CD14-positive monocyte (primary cell): Measurements from ENCODE around the gene PRTN3. TPM values are rescaled to one million over a fixed set of nuclear protein-coding genes. Genes with fewer than 3 reads are reported as not detected.
A peak's percentile ranks its signal among the peaks of the same experiment; 100 is the strongest.

Source experiments
- DNase-seq, 3 donors: peaks; one replicate each; pipeline ENCODE4 v3.0.0-alpha.2; 2011 to 2022
- H2AFZ ChIP-seq: 2 replicates; pipeline ENCODE4 v1.6.0; 2012; ENCODE audit warnings: mild to moderate bottlenecking, low read depth, low read length, inconsistent platforms; ENCODE audit not compliant: insufficient read depth, poor library complexity, severe bottlenecking
- H3K27ac ChIP-seq, 2 donors: 1 replicate in 1 of 2; 2 replicates in 1 of 2; pipeline ENCODE4 v1.5.1; 2012 to 2013; ENCODE audit warnings: low read length in 2 of 2, control low read depth in 1 of 2, inconsistent platforms in 1 of 2, low read depth in 1 of 2, mild to moderate bottlenecking in 1 of 2
- H3K27me3 ChIP-seq, 2 donors: one replicate each; pipeline versions ENCODE4 v1.6.0 to v1.6.1; 2011 to 2013; ENCODE audit warnings: low read length in 2 of 2; ENCODE audit not compliant: control insufficient read depth in 2 of 2, insufficient read depth in 2 of 2
- H3K36me3 ChIP-seq, 2 donors: replicated peaks in 1 of 2; 1 replicate in 1 of 2; 2 replicates in 1 of 2; pipeline versions ENCODE4 v1.5.1 to v1.6.1; 2012 to 2013; ENCODE audit warnings: low read length in 2 of 2, control low read depth in 1 of 2, inconsistent platforms in 1 of 2, mild to moderate bottlenecking in 1 of 2; ENCODE audit not compliant: insufficient read depth in 2 of 2, control insufficient read depth in 1 of 2
- H3K4me1 ChIP-seq, 2 donors: 1 replicate in 1 of 2; 2 replicates in 1 of 2; pipeline versions ENCODE4 v1.5.1 to v1.6.1; 2012 to 2013; ENCODE audit warnings: low read length in 2 of 2, control low read depth in 1 of 2, inconsistent platforms in 1 of 2, mild to moderate bottlenecking in 1 of 2, moderate library complexity in 1 of 2; ENCODE audit not compliant: insufficient read depth in 2 of 2, control insufficient read depth in 1 of 2
- H3K4me2 ChIP-seq: replicated peaks from 2 replicates; pipeline ENCODE3; 2012; ENCODE audit warnings: low read length, moderate library complexity, mild to moderate bottlenecking; ENCODE audit not compliant: poor library complexity, severe bottlenecking; ENCODE audit errors: extremely low read depth
- H3K4me3 ChIP-seq, 3 experiments: fragments of 200-600 bp in 1 of 3; sonication (generic) in 1 of 3; replicated peaks in 1 of 3; 1 replicate in 2 of 3; 2 replicates in 1 of 3; pipeline ENCODE4 v1.5.1; 2011 to 2013; ENCODE audit warnings: low read length in 3 of 3, mild to moderate bottlenecking in 3 of 3, control low read depth in 2 of 3, low read depth in 2 of 3, inconsistent platforms in 1 of 3, moderate library complexity in 1 of 3
- H3K79me2 ChIP-seq: 2 replicates; pipeline ENCODE4 v1.6.0; 2012; ENCODE audit warnings: mild to moderate bottlenecking, control low read depth, inconsistent platforms, low read length, moderate library complexity; ENCODE audit not compliant: insufficient read depth
- H3K9ac ChIP-seq: 2 replicates; pipeline ENCODE4 v1.6.0; 2017; ENCODE audit warnings: low read length, mild to moderate bottlenecking; ENCODE audit not compliant: insufficient read depth, poor library complexity, severe bottlenecking
- H3K9me3 ChIP-seq, 2 donors: replicated peaks in 1 of 2; 1 replicate in 1 of 2; 2 replicates in 1 of 2; pipeline versions ENCODE4 v1.5.1 to v1.6.1; 2012 to 2013; ENCODE audit warnings: low read length in 2 of 2, control low read depth in 1 of 2; ENCODE audit not compliant: control insufficient read depth in 1 of 2, insufficient read depth in 1 of 2
- H4K20me1 ChIP-seq: 2 replicates; pipeline ENCODE4 v1.6.0; 2012; ENCODE audit warnings: mild to moderate bottlenecking, low read length, control low read depth, moderate library complexity; ENCODE audit not compliant: insufficient read depth
- H3K27ac Mint-ChIP-seq, 7 donors: one replicate each; pipeline ENCODE4 v1.8.0; 2020; ENCODE audit warnings: mild to moderate bottlenecking in 7 of 7, mixed read lengths in 7 of 7, moderate library complexity in 6 of 7, inconsistent platforms in 2 of 7
- H3K27me3 Mint-ChIP-seq, 3 donors: one replicate each; pipeline ENCODE4 v1.8.0; 2021 to 2022; ENCODE audit warnings: low read depth in 3 of 3, mild to moderate bottlenecking in 3 of 3, mixed read lengths in 3 of 3, moderate library complexity in 3 of 3, inconsistent platforms in 1 of 3
- H3K36me3 Mint-ChIP-seq, 2 donors: one replicate each; pipeline ENCODE4 v1.8.0; 2020; ENCODE audit warnings: mixed read lengths in 2 of 2, inconsistent platforms in 1 of 2, mild to moderate bottlenecking in 1 of 2
- H3K4me1 Mint-ChIP-seq: one replicate; pipeline ENCODE4 v1.8.0; 2020; ENCODE audit warnings: mild to moderate bottlenecking, mixed read lengths
- H3K4me3 Mint-ChIP-seq, 2 donors: one replicate each; pipeline ENCODE4 v1.8.0; 2020; ENCODE audit warnings: mild to moderate bottlenecking in 2 of 2, mixed read lengths in 2 of 2, moderate library complexity in 1 of 2
- H3K9me3 Mint-ChIP-seq, 7 donors: one replicate each; pipeline ENCODE4 v1.8.0; 2020 to 2022; ENCODE audit warnings: mixed read lengths in 7 of 7, mild to moderate bottlenecking in 6 of 7, moderate library complexity in 6 of 7, inconsistent platforms in 2 of 7
- WGBS: methylation state at CpG from one replicate; pipeline ENCODE4 v1.1.5; 2013; ENCODE audit warnings: missing lambda C conversion rate; ENCODE audit not compliant: insufficient coverage; 5-methylcytosine and 5-hydroxymethylcytosine counted together
- intact Hi-C, 2 donors: fragments of 100-400 bp; cut with micrococcal nuclease; formaldehyde crosslinking; loops; one replicate each; pipeline versions ENCODE4 v1.15.0 to v1.15.1; 2023
- polyA plus RNA-seq, 3 donors: library from polyadenylated mRNA; depleted of rRNA in 1 of 3; unstranded in 2 of 3; stranded (reverse) in 1 of 3; fragments of 300-500 nt in 2 of 3; fragments of >200 nt in 1 of 3; fragmentation: Illumina TruSeq in 2 of 3; gene quantifications; 1 replicate in 2 of 3; 2 replicates in 1 of 3; pipeline ENCODE4 v1.2.3, GENCODE V29; 2012 to 2021
- TF ChIP-seq, protein P1 (sequence below): fragments of 200-600 bp; IDR thresholded peaks from one replicate; pipeline ENCODE4 v1.8.0; 2022; ENCODE audit warnings: antibody characterized with exemption, mild to moderate bottlenecking

PRTN3 gene
- polyA plus RNA-seq, 3 donors, result 0.11 TPM; not detected in 2

DNA sequence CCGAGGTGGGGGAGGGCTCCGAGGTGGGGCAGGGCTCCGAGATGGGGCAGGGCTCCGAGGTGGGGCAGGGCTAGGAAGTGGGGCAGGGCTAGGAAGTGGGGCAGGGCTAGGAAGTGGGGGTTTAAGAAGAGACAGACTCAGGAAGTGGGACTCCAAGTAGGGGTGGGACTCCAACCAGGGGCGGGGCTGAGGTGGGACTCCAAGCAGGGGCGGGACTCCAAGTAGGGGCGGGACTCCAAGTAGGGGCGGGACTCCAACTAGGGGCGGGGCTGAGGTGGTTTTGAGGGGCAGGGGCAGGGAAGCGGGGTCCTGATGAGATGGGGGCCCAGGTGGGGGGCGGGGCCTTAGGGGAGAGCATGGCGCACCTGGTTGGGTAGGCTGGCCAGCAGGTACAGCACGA lies 32.3 kb downstream of the PRTN3 start:
- Histone ChIP-seq H3K9me3 (no peaks in the 10 kb centered on the region), H2AFZ (no peak overlapping the region), H3K79me2 (no peaks in the 10 kb centered on the region), H3K27ac (no peak overlapping the region), H4K20me1 (peaks cover 26% of the 10 kb centered on the region), H3K9ac (no peak overlapping the region), H3K36me3 (peaks cover 12 to 29% of the 10 kb centered on the region in 2 donors), H3K4me2 (peak overlapping the region; percentile 63), H3K4me1 (peaks cover 8 to 10% of the 10 kb centered on the region in 2 donors), H3K4me3 (peak overlapping the region in 1 of 3 experiments; percentile 49), H3K27me3 (no peaks in the 10 kb centered on the region)
- H3K9me3 Mint-ChIP-seq, result no peaks in the 10 kb centered on the region
- peak overlapping the region; percentile 31 to 46 for H3K4me3 Mint-ChIP-seq
- WGBS, result 67% methylated on average over 7 of the region's 13 CpGs
- H3K36me3 Mint-ChIP-seq, result peaks cover 31 to 63% of the 10 kb centered on the region in 2 donors
- H3K4me1 Mint-ChIP-seq, result peaks cover 5% of the 10 kb centered on the region
- peak in 2 of 3 donors; percentile 41 to 47 for DNase-seq
- TF ChIP-seq, protein P1, sequence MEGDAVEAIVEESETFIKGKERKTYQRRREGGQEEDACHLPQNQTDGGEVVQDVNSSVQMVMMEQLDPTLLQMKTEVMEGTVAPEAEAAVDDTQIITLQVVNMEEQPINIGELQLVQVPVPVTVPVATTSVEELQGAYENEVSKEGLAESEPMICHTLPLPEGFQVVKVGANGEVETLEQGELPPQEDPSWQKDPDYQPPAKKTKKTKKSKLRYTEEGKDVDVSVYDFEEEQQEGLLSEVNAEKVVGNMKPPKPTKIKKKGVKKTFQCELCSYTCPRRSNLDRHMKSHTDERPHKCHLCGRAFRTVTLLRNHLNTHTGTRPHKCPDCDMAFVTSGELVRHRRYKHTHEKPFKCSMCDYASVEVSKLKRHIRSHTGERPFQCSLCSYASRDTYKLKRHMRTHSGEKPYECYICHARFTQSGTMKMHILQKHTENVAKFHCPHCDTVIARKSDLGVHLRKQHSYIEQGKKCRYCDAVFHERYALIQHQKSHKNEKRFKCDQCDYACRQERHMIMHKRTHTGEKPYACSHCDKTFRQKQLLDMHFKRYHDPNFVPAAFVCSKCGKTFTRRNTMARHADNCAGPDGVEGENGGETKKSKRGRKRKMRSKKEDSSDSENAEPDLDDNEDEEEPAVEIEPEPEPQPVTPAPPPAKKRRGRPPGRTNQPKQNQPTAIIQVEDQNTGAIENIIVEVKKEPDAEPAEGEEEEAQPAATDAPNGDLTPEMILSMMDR, result no peak
- intact Hi-C loops, result no loop called here
- peak overlapping the region in 3 of 7 donors; percentile 51 to 80 (median 80) for H3K27ac Mint-ChIP-seq
- H3K27me3 Mint-ChIP-seq, result peaks cover 0 to 3% (median 2%) of the 10 kb centered on the region in 3 donors

DNA sequence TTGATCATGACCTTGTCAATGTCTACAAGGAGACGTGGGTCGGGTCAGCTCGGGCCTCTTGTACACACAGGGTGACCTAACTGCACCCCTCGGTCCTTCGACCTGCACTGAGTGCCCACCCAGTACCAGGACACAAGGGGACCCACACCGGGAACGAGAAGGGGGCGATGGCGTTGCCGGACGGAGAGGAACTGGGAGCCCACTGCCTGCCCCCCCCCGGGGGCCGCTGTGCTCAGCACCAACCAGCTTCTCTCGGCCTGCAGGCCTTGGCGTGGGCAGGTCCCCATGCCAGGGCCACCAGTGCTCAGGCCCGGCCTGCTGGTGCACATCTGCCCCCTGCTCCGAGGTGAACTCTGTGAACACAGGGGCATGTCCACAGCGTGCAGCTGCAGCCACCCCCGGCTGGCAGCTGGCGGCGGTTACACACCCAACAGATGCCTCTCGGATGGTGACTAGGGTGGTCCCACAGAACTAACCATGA lies 32.8 kb downstream of the PRTN3 start:
- no peak overlapping the region for H3K27ac Mint-ChIP-seq
- H3K4me1 Mint-ChIP-seq, result peaks cover 5% of the 10 kb centered on the region
- Histone ChIP-seq H3K27me3 (no peaks in the 10 kb centered on the region), H3K9ac (no peak overlapping the region), H3K9me3 (no peaks in the 10 kb centered on the region), H3K27ac (no peak overlapping the region), H3K4me1 (peaks cover 8 to 10% of the 10 kb centered on the region in 2 donors), H4K20me1 (peaks cover 21% of the 10 kb centered on the region), H3K36me3 (peaks cover 8 to 29% of the 10 kb centered on the region in 2 donors), H2AFZ (no peak overlapping the region), H3K4me2 (no peak overlapping the region), H3K79me2 (no peaks in the 10 kb centered on the region), H3K4me3 (no peak overlapping the region)
- TF ChIP-seq, protein P1, result no peak
- peaks cover 29 to 63% of the 10 kb centered on the region in 2 donors for H3K36me3 Mint-ChIP-seq
- DNase-seq, result no peak
- 93% methylated on average over 22 of the region's 22 CpGs for WGBS
- intact Hi-C loops, result no loop called here
- H3K4me3 Mint-ChIP-seq, result no peak overlapping the region
- H3K9me3 Mint-ChIP-seq, result no peaks in the 10 kb centered on the region
- peaks cover 0 to 3% (median 2%) of the 10 kb centered on the region in 3 donors for H3K27me3 Mint-ChIP-seq
